IPS-NIHi7 (cell line): ENCODE measurements around the gene WWOX.
A peak's percentile ranks its signal among the peaks of the same experiment; 100 is the strongest.

ENCODE experiments used
- DNase-seq: peaks from one replicate; pipeline ENCODE4 v3.0.0; 2012; ENCODE audit warnings: mixed read lengths; ENCODE audit errors: extremely low spot score

Gene WWOX

DNA sequence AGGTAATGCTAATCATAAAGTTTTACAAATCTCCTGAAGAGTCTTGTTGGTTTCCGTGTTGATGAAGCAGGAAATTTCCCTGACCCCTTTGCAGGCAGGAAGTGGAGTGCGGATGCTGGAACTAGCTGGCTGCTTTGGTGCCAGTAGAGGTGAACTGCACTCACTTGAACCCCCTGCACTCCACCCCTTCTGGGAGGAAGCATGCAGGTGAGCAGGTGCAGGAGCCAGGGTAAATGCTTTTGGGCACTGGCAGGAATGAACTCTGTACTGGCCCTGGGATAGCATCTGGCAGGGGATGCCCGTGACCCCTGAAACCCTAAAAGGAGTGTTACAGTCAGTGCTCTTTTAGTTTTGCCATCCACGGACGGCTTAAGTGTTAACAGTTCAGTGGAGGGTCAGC is 430.4 kb downstream of the WWOX start:
- no peak for DNase-seq

DNA sequence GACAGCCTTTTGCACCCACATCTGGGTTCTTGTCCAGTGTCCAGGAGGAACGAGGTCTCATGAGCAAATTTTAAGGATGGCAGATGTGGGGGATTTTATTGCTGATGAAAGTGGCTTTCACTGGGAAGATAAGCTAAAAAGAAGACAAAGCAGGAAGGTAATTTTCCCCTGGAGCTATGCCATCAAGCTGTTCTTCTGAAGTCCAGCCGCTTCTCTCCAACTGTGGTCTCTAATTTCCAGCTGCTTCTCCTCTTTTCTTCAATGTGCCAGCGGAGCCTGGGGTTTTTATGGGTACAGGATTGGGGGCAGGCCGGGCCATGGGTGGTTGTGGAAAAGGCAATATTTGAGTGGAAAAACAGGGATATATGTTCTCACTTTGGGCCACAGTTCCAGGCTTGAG is 430.8 kb downstream of the WWOX start:
- no peak for DNase-seq

DNA sequence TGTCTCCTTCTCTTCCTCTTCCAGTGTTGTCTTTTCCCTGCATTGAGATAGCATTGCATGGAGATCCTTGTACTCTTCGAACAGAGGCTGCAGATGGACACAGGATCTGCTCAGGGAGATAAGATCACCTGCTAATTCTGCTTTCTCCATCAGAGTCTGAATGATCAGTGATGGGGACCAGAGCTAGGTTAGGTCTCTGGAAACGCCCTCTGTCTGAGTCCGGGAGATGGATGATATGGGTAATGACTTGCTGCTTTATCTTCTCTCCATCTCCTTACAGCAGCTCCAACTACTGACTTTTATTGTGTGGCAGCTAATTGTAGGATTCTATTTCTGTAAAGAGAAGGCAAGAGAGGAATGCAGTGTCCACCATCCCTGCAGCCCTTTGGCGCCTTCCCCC is 435.6 kb downstream of the WWOX start:
- DNase-seq: no peak

DNA sequence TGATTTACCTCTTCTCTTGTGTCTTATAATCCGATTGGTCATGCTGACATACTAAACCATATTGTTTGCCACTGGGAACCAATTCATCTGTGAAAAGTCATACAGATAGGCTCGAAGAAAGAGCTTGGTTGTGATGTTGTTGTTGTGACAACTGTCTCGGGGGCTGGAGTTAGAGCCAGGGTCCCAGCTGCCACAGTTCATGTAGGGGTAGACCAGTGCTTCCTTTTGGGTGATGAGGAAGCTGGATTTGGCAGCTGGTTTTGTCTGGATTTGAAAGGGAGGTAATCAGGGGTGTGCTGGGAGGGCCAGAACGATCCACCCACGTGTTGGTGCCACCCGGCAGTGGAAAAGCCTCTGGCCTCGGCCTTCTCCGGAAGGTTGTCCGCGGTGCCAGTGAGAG is 438.1 kb downstream of the WWOX start:
- no peak for DNase-seq

DNA sequence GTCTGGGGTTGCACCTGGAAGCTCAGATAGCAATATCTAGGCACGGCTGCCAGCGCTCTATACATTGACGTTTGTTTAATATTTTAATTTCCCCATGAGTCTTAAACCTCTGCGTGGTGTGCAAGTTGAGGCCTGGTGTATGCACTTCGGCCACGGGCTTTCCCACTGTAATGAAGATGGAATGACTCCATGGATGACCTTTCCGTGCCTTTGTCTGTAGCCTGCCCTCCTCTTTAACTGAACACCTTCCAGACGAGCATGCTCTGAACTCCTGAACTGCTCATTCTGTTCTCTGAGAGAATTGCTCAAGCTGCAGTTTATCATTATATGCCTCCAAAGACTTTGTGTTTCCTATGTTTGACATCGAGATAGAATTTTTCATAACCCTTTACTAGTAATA is 438.8 kb downstream of the WWOX start:
- DNase-seq: no peak

DNA sequence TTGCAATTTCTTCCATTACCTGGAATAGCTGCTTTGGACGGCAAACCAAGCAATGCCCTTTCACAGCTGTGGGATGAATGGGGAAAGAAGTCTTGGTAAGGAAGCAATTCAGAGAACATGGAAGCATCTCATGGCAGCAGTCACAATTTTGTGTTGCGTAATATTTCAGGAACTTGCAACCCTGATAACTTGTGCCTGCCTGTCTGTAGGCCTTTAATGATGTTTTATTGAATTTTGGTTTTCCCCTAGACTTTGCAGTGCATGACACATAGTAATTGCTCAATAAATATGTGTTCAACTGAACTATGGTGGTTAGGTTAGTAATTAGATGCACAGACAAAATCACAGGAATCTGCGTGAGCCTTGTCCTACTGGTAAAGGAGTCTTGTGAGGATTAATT is 439.5 kb downstream of the WWOX start:
- no peak for DNase-seq

DNA sequence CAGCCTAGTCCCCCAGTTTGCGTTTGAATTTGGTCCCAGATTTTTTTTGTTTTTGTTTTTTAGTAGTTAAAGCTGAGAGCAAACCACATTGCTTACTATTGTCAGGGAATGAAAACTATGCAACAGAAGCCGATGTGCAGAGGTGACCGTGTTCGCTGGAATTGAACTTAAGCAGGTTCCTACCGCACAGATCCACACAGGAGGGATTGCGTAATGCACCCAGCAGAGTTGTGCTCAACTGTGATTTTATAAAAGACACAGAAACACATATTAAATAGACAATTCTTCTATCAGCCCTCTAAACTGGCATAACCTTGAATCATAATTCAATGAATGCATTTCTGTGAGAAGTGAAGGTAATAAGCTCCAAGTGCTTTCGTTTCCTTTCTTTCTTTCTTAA is 443.0 kb downstream of the WWOX start:
- no peak for DNase-seq

DNA sequence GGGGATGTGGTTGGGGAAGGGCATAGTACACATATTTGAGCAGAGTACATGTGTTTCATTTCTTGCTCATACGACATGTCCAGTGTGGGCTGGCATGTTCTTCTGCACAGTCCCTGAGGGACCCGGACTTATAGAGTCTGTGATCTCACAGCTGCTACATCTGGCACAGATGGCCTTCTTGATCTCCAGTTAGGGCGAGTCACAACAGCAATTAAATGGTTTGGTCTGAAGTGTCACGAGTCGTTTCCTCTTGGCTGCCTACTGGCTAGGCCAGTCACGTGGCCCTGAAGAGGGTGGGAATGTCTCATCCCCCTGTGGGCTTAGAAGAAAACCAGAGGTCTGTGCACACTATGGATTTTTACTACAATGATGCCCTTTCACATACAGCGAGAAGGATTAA is 443.6 kb downstream of the WWOX start:
- no peak for DNase-seq

DNA sequence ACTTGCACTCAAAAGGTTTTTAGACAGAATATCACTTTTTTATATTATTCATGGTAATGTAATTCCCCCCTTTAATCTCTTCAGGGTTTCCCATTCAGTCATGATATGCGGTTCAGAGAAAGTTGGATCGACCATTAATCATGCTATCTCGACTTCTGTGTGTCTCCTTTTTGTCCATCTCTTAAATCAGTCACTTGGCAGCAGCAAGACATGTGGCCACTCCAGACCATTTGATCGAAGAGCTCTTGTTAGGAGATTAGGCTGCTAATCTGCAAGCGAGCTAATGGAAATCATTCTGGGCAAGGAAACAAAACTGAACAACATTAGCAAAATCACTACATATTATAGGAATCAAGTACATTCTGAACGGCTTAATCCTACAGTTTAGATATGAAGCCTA is 449.9 kb downstream of the WWOX start:
- DNase-seq: no peak

DNA sequence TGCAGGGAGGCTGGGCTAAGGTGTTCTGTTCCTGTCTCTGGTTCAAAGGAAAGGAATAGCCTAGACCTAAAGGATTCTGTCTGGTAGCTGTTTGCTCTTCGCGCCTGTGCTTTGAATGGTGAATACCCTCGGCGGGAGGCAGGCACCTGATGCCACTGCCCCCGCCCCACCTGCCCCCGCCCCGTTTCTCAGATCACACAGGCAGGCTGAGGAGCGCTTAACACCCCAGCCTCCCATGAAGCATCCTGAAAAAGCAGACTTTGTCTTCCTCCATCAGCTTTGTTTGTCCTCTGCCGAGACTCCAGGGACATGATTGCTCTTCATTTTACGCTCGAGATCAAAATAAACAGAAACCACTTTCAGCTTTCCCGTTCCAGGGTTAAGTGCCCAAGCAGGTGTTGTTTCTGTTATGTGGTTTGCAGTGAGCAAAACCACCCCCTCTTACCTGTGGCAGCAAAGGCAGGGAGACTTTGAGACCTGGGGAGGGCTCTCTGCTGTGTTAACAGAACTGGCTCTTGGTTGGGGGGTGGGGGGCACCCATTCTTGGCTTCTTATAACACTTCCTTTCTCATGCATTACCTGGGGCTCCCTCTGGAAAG is 452.1 kb downstream of the WWOX start:
- peak; percentile 87 for DNase-seq

DNA sequence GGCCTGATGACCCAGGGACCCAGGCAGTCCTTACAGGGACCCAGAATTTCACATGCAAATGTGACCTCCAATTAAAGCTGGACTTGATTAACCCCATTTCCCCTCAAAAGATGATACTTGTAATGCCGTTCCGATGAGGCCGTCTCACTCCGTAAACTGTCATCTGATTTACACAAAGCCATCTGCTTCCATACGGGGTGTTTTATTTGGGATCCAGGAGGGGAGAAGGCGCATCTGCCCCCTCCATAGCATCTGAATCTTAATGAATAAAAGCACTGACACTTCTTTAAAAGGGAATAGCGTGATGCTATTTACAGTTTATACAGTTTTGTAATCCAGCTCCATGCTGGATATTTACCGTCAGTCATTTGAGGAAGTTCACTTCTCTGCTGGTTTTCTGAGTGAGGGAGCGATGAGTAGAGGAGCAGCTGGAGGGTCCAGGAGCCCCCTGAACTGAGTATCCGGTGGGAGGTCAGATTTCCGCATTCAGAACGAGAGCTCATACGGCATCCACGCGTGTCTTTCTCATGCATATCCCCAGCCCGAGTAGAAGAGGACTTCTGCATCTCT is 452.7 kb downstream of the WWOX start:
- DNase-seq: no peak

DNA sequence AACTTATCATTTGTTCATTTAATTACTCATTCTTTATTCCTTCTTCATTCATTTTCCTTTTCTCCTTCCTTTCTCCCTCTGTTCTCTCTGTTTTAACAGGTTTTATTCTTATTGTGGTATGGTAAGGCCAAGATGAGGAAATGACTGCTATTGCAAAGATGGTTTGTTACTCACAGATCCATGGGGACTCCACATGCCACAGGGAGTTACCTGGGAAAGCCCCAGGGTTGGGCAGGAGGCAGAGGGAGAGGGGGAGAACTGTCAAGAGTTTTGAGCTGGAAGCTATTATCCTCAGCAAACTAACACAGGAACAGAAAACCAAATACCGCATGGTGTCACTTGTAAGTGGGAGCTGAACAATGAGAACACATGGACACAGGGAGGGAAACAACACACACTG is 453.3 kb downstream of the WWOX start:
- no peak for DNase-seq

DNA sequence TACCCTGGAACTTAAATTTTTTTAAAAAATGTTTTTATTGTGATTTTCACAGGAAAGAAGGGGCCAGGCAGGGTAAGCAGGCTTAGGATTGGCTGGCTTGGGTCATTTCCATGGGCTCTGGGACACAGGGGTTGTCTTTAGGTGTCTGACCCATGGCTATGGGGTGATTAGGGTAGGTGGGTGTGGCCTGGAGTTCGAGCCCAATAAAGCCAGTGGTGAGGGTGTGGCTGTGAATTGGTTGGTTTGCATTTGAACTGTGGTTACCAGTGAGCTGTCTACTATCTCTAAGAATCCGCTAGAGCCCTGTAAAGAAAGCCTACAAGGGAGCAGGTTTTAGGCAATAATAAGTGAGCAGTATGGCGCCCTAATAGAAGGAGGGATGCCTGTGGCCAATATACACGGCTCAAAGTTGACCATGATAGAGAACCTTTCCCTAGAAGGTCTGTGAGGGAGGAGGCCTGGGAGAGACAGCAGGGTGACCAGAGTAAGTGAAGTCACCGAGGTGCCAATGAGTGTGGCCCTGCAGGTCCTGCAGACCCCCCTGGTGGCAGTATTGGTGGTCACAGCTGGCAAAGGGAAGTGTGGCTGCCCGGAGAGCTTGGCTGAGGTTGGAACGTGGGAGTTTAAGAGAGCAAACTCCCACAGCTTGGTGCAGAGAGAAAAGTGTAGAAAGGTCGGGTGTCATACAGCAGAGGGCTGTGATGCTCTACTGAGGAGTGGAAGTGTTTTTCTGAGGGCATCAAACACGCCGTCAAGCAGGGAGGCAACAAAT is 454.0 kb downstream of the WWOX start:
- DNase-seq: peak; percentile 30

DNA sequence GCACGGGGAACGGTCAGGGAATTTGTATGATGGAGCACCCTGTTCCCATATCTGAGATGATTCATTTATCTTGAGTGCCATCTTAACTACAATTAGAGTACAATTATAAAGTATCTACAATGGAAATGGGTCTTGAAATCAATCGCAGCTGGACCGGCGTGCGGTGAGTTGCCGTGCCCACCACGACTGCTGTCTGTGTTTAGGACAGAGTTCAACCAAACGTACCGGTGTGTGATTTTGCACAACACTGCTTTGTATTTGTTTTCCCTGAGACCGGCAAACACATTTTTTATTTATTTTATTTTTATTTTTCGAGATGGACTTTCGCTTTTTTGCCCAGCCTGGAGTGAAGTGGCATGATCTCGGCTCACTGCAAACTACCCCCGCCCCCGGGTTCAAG is 457.0 kb downstream of the WWOX start:
- DNase-seq: no peak

DNA sequence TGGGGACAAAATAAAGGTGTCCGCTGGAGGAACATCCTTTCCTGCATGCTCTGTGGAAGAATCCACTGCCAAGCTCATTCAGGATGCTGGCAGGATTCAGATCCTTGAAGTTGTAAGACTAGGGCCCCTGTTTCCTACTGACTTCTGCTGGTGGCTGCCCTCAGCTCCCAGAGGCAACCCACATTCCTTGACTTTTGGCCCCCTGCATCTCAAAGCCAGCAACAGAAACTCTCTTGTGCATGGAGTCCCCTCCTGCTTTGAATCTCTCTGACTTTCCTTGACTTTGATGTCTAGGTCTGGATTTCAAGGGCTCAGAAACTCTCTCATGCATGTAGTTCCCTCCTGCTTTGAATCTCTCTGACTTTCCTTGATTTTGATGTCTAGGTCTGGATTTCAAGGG is 461.5 kb downstream of the WWOX start:
- no peak for DNase-seq

DNA sequence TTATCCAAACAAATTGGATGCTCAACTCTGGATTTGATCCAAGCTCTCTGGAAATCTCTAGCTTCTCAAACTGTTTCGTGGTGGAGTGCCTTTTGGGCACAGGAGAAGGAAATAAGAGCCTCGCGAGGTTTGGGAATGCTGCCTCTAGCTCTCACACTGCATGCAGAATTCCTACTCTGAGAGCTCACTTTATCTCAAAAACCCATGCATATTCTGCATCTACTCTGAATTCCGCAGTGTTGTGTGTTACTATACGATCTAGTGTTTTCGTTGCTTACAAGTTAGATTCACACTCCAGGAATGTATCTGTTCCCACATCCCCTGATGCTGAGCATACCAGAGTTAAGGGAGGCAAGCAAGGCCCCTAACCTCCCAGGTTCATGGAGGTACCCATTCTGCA is 462.7 kb downstream of the WWOX start:
- no peak for DNase-seq

DNA sequence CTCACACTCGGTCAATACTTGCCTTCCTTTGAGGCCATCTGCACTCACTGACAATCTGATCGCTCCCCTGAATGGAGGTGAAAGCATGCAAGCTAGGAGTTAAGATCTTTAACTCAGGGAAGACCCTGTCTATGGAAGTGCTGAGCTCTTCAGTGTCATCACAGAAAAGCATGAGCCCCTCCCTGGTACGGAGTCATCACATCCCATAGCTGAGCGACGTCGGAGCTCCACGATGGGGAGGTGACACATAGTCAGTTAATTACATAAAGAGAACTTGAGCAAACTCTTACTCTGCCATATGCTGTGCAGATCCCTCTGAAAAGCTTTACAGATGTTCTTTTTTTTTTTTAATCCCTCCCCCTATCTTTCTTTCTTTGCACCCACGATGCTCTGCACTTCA is 463.2 kb downstream of the WWOX start:
- no peak for DNase-seq

DNA sequence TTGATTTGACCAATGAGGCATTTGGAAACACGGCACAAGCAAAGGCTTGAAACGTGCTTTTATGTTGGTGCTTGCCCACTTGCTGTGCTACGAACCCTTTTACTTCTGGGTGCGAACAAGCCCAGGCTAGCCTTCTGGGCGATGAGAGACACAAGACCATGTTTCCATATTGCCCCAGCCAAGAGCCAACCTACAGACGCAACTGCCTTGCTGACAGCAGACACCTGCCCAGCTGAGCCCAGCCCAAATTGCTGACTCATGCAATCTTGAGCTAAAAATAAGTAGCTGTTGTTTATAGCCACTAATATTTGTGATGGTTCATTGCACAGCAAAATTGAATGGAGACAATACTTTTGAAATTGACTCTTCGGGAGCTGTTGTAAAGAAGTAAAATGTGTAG is 464.5 kb downstream of the WWOX start:
- no peak for DNase-seq

DNA sequence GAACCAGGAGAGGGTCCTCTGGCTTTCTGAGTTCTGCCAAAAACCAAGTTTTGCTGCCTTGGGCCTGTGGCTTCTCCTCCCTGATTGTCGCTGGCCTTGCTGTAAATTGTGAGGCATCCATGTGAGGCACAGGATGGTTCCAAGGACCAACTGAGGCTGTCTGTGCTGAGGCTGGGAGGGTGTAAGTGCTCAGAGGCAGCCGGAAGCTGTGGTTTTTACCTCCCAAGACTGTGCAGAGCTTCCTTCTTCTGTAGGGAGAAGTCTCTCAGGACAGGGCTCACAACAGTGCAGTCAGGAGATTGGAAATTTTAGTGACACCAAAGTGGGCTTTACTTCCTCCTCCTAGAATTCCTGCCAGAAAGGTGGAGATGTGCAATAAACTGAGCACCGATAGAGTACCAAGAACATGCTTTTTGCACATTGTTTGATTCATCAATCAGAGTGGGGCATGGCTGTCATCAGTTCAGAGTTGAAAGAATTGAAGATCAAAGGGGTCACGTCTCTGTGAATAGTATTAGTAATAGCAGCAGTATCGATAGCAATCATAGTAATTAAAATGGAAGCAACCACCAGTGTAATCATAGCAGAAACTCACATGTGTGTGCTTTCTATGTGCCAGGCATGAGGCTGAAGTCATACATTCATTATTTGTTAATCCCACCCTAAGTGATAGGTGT is 467.1 kb downstream of the WWOX start:
- DNase-seq: no peak

DNA sequence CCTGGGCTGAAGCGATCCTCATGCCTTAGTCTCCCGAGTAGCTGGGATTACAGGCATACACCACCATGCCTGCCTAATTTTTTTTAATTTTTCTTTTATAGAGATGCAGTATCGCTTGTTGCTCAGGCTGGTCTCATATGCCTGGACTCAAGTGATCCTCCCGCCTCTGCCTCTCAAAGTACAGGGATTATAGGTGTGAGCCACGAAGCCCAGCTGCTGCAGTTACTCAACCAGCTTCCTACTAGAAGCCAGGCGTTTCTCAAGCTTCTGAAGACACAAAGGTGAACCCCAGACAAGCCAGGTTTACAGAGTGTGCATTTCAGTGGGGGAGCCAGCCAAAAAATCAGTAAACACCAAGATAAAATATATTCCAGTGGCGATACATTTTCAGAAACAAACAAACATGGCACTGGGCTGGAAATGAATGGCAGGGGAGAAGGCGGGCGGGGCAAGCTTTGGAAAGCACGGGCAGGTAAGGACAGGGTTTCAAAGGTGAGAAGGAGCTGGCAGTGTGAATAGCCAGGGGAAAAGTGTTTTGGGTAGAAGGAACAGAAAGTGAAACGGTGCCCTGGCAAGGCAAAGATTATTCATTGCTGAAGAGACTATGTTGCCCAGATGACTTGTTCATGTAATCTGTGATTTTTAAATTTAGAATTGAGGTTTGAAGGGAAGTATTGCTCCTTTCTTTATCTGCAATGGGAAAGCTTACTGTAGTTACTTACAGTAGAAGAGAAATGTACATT is 471.1 kb downstream of the WWOX start:
- DNase-seq: no peak

DNA sequence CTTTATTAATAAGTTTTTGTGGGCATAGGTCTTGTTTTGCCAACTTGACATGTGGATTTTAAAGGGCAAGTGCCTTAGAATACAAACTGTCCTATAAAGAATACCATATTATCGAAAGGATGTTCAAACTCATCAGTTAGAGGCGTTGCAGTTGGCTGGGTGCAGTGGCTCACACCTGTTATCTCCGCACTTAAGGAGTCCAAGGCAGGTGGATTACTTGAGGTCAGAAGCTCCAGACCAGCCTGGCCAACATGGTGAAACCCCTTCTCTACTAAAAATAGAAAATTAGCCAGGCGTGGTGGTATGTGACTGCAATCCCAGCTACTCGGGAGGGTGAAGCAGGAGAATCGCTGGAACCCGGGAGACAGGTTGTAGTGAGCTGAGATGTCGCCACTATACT is 472.0 kb downstream of the WWOX start:
- DNase-seq: no peak

DNA sequence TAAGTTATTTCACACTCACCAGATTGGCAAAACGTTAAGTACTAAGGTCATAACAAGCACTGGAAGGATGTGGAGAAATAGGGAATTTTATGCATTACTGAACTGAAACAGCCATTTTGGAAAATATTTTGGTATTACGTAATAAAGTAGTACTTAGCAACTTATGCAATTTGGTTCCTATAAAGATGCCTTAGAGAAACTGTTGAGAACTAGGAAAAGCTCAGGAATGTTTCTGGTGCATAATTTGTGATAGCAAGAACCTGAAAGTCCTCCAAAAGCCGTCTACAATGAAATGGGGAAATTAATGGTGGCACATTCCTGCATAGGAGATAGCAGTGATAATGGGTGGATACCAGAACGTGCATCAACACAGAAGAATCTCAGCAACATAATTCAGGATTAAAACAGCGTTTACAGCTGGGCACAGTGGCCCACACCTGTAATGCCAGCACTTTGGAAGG is 472.5 kb downstream of the WWOX start:
- DNase-seq: no peak
